ENCODE data around the gene NXNL2. TPM values are rescaled to one million over a fixed set of nuclear protein-coding genes. Genes with fewer than 3 reads are reported as not detected.

NXNL2 gene
- total and polyA plus RNA-seq, 2 experiments from 2014 or later, result 3.4 to 5.1 TPM

DNA sequence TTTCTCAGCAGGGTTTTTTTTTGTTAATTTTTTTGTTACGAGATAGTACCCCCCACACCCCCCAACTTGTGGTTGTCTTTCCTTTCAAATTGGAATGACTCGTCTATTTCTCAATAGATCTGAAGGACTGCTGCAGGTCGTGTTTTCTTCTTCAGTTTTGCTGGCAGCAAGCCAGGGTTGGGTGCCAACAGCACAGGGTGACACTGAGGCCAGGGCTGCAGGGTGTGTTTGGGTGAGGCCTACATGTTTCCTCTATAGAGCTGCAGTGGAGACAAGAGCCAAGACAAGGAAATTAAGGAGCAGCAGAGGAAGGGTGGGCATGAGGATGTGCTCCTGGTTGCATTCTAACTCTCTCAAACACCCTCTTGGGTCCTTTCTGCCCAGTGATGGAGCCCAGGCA, 52.2 kb downstream of the NXNL2 start:
- H3K4me3 ChIP-seq, result no peak overlapping the region
- Mint-ChIP-seq H3K27ac (no peak overlapping the region), H3K4me3 (no peak overlapping the region), H3K36me3 (ENCODE audit: low read depth) (no peaks in the 10 kb centered on the region), H3K9me3 (no peaks in the 10 kb centered on the region; the same call in 2 of the 3 replicates), H3K27me3 (ENCODE audit: insufficient read depth, low read depth, poor library complexity) (peaks cover 4% of the 10 kb centered on the region), H3K4me1 (peaks cover 7% of the 10 kb centered on the region; the same call in 2 of the 3 replicates)
- no peaks in the 10 kb centered on the region for H3F3A ChIP-seq (replicated peaks; ENCODE audit: low read depth)
- ATAC-seq, result no peak
- H4K20me1 ChIP-seq (replicated peaks; ENCODE audit: insufficient read depth), result no peaks in the 10 kb centered on the region
- no peak overlapping the region for H3K27ac ChIP-seq (ENCODE audit: low read depth)
- no peak for DNase-seq (ENCODE audit: low spot score)
- no peak overlapping the region for H3K4me2 ChIP-seq
- H3K9me2 ChIP-seq (ENCODE audit: insufficient read depth), result no peaks in the 10 kb centered on the region
- no peak overlapping the region for H2AFZ ChIP-seq
- H3K36me3 ChIP-seq (ENCODE audit: insufficient read depth), result no peaks in the 10 kb centered on the region
- no peaks in the 10 kb centered on the region for H3K27me3 ChIP-seq (ENCODE audit: insufficient read depth)
- TF ChIP-seq, protein P1, sequence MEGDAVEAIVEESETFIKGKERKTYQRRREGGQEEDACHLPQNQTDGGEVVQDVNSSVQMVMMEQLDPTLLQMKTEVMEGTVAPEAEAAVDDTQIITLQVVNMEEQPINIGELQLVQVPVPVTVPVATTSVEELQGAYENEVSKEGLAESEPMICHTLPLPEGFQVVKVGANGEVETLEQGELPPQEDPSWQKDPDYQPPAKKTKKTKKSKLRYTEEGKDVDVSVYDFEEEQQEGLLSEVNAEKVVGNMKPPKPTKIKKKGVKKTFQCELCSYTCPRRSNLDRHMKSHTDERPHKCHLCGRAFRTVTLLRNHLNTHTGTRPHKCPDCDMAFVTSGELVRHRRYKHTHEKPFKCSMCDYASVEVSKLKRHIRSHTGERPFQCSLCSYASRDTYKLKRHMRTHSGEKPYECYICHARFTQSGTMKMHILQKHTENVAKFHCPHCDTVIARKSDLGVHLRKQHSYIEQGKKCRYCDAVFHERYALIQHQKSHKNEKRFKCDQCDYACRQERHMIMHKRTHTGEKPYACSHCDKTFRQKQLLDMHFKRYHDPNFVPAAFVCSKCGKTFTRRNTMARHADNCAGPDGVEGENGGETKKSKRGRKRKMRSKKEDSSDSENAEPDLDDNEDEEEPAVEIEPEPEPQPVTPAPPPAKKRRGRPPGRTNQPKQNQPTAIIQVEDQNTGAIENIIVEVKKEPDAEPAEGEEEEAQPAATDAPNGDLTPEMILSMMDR (conservative IDR thresholded peaks at IDR 0.05; ENCODE audit: low read depth in 2 of 2), result no peak
- no peak for TF ChIP-seq STAT1 (IDR thresholded peaks at IDR 0.05; ENCODE audit: unreplicated experiment)
- TF ChIP-seq ZNF331 (CRISPR knock-in tag; IDR thresholded peaks at IDR 0.05; ENCODE audit: low read depth), result no peak
- TF ChIP-seq NANOG (IDR thresholded peaks at IDR 0.05; ENCODE audit: borderline replicate concordance), result no peak
- TF ChIP-seq, protein P2, sequence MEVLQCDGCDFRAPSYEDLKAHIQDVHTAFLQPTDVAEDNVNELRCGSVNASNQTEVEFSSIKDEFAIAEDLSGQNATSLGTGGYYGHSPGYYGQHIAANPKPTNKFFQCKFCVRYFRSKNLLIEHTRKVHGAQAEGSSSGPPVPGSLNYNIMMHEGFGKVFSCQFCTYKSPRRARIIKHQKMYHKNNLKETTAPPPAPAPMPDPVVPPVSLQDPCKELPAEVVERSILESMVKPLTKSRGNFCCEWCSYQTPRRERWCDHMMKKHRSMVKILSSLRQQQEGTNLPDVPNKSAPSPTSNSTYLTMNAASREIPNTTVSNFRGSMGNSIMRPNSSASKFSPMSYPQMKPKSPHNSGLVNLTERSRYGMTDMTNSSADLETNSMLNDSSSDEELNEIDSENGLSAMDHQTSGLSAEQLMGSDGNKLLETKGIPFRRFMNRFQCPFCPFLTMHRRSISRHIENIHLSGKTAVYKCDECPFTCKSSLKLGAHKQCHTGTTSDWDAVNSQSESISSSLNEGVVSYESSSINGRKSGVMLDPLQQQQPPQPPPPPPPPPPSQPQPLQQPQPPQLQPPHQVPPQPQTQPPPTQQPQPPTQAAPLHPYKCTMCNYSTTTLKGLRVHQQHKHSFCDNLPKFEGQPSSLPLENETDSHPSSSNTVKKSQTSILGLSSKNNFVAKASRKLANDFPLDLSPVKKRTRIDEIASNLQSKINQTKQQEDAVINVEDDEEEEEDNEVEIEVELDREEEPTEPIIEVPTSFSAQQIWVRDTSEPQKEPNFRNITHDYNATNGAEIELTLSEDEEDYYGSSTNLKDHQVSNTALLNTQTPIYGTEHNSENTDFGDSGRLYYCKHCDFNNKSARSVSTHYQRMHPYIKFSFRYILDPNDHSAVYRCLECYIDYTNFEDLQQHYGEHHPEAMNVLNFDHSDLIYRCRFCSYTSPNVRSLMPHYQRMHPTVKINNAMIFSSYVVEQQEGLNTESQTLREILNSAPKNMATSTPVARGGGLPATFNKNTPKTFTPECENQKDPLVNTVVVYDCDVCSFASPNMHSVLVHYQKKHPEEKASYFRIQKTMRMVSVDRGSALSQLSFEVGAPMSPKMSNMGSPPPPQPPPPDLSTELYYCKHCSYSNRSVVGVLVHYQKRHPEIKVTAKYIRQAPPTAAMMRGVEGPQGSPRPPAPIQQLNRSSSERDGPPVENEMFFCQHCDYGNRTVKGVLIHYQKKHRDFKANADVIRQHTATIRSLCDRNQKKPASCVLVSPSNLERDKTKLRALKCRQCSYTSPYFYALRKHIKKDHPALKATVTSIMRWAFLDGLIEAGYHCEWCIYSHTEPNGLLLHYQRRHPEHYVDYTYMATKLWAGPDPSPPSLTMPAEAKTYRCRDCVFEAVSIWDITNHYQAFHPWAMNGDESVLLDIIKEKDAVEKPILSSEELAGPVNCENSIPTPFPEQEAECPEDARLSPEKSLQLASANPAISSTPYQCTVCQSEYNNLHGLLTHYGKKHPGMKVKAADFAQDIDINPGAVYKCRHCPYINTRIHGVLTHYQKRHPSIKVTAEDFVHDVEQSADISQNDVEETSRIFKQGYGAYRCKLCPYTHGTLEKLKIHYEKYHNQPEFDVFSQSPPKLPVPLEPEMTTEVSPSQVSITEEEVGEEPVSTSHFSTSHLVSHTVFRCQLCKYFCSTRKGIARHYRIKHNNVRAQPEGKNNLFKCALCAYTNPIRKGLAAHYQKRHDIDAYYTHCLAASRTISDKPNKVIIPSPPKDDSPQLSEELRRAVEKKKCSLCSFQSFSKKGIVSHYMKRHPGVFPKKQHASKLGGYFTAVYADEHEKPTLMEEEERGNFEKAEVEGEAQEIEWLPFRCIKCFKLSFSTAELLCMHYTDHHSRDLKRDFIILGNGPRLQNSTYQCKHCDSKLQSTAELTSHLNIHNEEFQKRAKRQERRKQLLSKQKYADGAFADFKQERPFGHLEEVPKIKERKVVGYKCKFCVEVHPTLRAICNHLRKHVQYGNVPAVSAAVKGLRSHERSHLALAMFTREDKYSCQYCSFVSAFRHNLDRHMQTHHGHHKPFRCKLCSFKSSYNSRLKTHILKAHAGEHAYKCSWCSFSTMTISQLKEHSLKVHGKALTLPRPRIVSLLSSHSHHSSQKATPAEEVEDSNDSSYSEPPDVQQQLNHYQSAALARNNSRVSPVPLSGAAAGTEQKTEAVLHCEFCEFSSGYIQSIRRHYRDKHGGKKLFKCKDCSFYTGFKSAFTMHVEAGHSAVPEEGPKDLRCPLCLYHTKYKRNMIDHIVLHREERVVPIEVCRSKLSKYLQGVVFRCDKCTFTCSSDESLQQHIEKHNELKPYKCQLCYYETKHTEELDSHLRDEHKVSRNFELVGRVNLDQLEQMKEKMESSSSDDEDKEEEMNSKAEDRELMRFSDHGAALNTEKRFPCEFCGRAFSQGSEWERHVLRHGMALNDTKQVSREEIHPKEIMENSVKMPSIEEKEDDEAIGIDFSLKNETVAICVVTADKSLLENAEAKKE (CRISPR knock-in tag; IDR thresholded peaks at IDR 0.05), result no peak
- no peak for TF ChIP-seq CREB1 (CRISPR knock-in tag; IDR thresholded peaks at IDR 0.05; ENCODE audit: low read depth)
- TF ChIP-seq, protein P3, sequence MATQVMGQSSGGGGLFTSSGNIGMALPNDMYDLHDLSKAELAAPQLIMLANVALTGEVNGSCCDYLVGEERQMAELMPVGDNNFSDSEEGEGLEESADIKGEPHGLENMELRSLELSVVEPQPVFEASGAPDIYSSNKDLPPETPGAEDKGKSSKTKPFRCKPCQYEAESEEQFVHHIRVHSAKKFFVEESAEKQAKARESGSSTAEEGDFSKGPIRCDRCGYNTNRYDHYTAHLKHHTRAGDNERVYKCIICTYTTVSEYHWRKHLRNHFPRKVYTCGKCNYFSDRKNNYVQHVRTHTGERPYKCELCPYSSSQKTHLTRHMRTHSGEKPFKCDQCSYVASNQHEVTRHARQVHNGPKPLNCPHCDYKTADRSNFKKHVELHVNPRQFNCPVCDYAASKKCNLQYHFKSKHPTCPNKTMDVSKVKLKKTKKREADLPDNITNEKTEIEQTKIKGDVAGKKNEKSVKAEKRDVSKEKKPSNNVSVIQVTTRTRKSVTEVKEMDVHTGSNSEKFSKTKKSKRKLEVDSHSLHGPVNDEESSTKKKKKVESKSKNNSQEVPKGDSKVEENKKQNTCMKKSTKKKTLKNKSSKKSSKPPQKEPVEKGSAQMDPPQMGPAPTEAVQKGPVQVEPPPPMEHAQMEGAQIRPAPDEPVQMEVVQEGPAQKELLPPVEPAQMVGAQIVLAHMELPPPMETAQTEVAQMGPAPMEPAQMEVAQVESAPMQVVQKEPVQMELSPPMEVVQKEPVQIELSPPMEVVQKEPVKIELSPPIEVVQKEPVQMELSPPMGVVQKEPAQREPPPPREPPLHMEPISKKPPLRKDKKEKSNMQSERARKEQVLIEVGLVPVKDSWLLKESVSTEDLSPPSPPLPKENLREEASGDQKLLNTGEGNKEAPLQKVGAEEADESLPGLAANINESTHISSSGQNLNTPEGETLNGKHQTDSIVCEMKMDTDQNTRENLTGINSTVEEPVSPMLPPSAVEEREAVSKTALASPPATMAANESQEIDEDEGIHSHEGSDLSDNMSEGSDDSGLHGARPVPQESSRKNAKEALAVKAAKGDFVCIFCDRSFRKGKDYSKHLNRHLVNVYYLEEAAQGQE (IDR thresholded peaks at IDR 0.05; ENCODE audit: unreplicated experiment), result no peak
- no peak for TF ChIP-seq POLR2AphosphoS5 (IDR thresholded peaks at IDR 0.05; ENCODE audit: low read depth)
- no peak for TF ChIP-seq EZH2 (IDR thresholded peaks at IDR 0.05; ENCODE audit: low read depth, unreplicated experiment)
- TF ChIP-seq, protein P4, sequence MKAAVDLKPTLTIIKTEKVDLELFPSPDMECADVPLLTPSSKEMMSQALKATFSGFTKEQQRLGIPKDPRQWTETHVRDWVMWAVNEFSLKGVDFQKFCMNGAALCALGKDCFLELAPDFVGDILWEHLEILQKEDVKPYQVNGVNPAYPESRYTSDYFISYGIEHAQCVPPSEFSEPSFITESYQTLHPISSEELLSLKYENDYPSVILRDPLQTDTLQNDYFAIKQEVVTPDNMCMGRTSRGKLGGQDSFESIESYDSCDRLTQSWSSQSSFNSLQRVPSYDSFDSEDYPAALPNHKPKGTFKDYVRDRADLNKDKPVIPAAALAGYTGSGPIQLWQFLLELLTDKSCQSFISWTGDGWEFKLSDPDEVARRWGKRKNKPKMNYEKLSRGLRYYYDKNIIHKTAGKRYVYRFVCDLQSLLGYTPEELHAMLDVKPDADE (IDR thresholded peaks at IDR 0.05), result no peak
- TF ChIP-seq ZNF114 (CRISPR knock-in tag; IDR thresholded peaks at IDR 0.05), result no peak
- no peak for TF ChIP-seq JUNB (IDR thresholded peaks at IDR 0.05; ENCODE audit: unreplicated experiment)
- no peak for TF ChIP-seq EZH2phosphoT487 (IDR thresholded peaks at IDR 0.05; ENCODE audit: unreplicated experiment)
- no peaks in the 10 kb centered on the region for H3K4me1 ChIP-seq (ENCODE audit: insufficient read depth)
- H3K79me2 ChIP-seq (replicated peaks; ENCODE audit: insufficient read depth), result no peaks in the 10 kb centered on the region
